Heart right ventricle (tissue), 16 donors: ENCODE measurements around the gene CACNA1E. TPM values are rescaled to one million over a fixed set of nuclear protein-coding genes. Genes with fewer than 3 reads are reported as not detected.
"Not testable (repeated sequence)": the region's sequence is repeated elsewhere in the genome, so short reads cannot be mapped to it uniquely, and the experiment has no call there.

ENCODE experiments used
- ATAC-seq, 8 donors: fragments of 200-7000 bp; cut with Tn5 transposase; one replicate each; pipeline ENCODE4 v1.9.1; 2020; ENCODE audit warnings: mild to moderate bottlenecking in 8 of 8, moderate library complexity in 8 of 8, moderate number of reproducible peaks in 1 of 8
- DNase-seq, 2 donors: peaks; one replicate each; pipeline ENCODE4 v3.0.0-alpha.2; 2020
- H3K27ac ChIP-seq, 10 donors: fragments of 200-600 bp; sonication (generic) in 2 of 10; one replicate each; pipeline versions ENCODE4 v1.5.0 to v1.8.0; 2020 to 2022; ENCODE audit warnings: mild to moderate bottlenecking in 3 of 10
- H3K27me3 ChIP-seq, 7 donors: fragments of 200-600 bp; one replicate each; pipeline ENCODE4 v1.8.0; 2021 to 2022; ENCODE audit warnings: mild to moderate bottlenecking in 2 of 7
- H3K36me3 ChIP-seq, 9 donors: fragments of 200-600 bp; sonication (generic) in 1 of 9; one replicate each; pipeline versions ENCODE4 v1.5.0 to v1.8.0; 2020 to 2022; ENCODE audit warnings: mild to moderate bottlenecking in 2 of 9
- H3K4me1 ChIP-seq, 9 donors: fragments of 200-600 bp; sonication (generic) in 1 of 9; one replicate each; pipeline versions ENCODE4 v1.5.0 to v1.8.0; 2020 to 2022; ENCODE audit warnings: mild to moderate bottlenecking in 4 of 9
- H3K4me3 ChIP-seq, 10 donors: fragments of 200-600 bp; sonication (generic) in 2 of 10; one replicate each; pipeline versions ENCODE4 v1.5.0 to v1.8.0; 2020 to 2022; ENCODE audit warnings: mild to moderate bottlenecking in 7 of 10, moderate library complexity in 2 of 10
- H3K9me3 ChIP-seq, 11 donors: fragments of 200-600 bp in 10 of 11; sonication (generic) in 2 of 11; one replicate each; pipeline versions ENCODE4 v1.5.0 to v1.8.0; 2013 to 2022; ENCODE audit warnings: mild to moderate bottlenecking in 2 of 11, control low read depth in 1 of 11, moderate library complexity in 1 of 11
- WGBS, 2 donors: extraction: QIAGEN DNeasy Blood & Tissue Kit; methylation state at CpG; one replicate each; pipeline ENCODE4 v1.1.7; 2013; ENCODE audit warnings: inconsistent platforms in 1 of 2; 5-methylcytosine and 5-hydroxymethylcytosine counted together
- intact Hi-C, 10 donors: fragments of 100-400 bp; cut with DNase I; formaldehyde crosslinking; loops; one replicate each; pipeline versions ENCODE4 v1.11.1 to v1.14.2; 2022
- polyA plus RNA-seq, 2 donors: library from polyadenylated mRNA; stranded (reverse); fragments of 200-250 nt; gene quantifications; one replicate each; pipeline ENCODE4 v1.2.3, GENCODE V29; 2013
- total RNA-seq, 10 donors: library from RNA; stranded (reverse); fragmentation: NEBNext Ultra II Directional in 3 of 10; extraction: Animal tissue kit (Norgen Biotek cat#: 25700) in 3 of 10; gene quantifications; one replicate each; pipeline versions ENCODE4 v1.2.1 to v1.2.4, GENCODE V29; 2021 to 2023
- TF ChIP-seq, protein P1 (sequence below), 9 donors: fragments of 200-600 bp; sonication (generic) in 2 of 9; IDR thresholded peaks; one replicate each; pipeline versions ENCODE4 v1.5.0 to v1.8.0; 2021 to 2022; ENCODE audit warnings: antibody characterized with exemption in 9 of 9, mild to moderate bottlenecking in 5 of 9, moderate library complexity in 1 of 9
- donor health status: Arrhythmogenic right ventricular cardiomyopathy.
- donor health status: ischemic (EF 13 %, LVEDD 7.1; RV severe dilation, severe dysfunction).
- donor health status: healthy with polysubstance abuse.
- donor health status: DM: no; HTN: yes; CAD: no.
- donor health status: DM: no; HTN: no; CAD: no.
- donor health status: ischemic (EF 25% LVEDD 6.9; RV normal size, moderate dysfunction).
- donor health status: ischemic (EF 25% LVEDD 5.7; RV mildly dilated, moderate dysfunction).
- donor health status: healthy.
- donor health status: DM: yes; HTN: yes; CAD: no.
- donor health status: Ischemic cardiomyopathy.
- donor health status: ischemic (EF 35%, LVEDD 5.7; RV mildly dilated, moderate dysfunction).
- donor health status: nonischemic (EF 11% LVEDD 7.7; RV severe dilation, severe dysfunction).
- donor health status: DM: yes; HTN: yes; CAD: no.
- donor health status: PGD.
- donor health status: ischemic (EF 29% LVEDD 5.4; RV normal size, mild dysfunction).
- donor health status: nonischemic (EF 23%, LVEDD 6.1; RV moderate dilation, normal function).

Gene CACNA1E
- total and polyA plus RNA-seq, 12 donors = 0.04 to 21.7 (median 0.71) TPM

GRCh38 chr1:181522864-181523263 lies 39.5 kb downstream of the CACNA1E start:
- WGBS, 2 donors = 62 to 65% methylated on average over 2 of the region's 2 CpGs
- DNase-seq = no peak
- Histone ChIP-seq H3K4me1 (peaks cover 0 to 5% (median 0%) of the 10 kb centered on the region in 9 donors), H3K27ac (no peak overlapping the region), H3K27me3 (peaks cover 0 to 4% (median 0%) of the 10 kb centered on the region in 7 donors), H3K9me3 (peaks cover 0 to 9% (median 5%) of the 10 kb centered on the region in 11 donors), H3K36me3 (no peaks in the 10 kb centered on the region), H3K4me3 (no peak overlapping the region)
- ATAC-seq = no peak
- intact Hi-C loops = no loop called here
- TF ChIP-seq, protein P1, sequence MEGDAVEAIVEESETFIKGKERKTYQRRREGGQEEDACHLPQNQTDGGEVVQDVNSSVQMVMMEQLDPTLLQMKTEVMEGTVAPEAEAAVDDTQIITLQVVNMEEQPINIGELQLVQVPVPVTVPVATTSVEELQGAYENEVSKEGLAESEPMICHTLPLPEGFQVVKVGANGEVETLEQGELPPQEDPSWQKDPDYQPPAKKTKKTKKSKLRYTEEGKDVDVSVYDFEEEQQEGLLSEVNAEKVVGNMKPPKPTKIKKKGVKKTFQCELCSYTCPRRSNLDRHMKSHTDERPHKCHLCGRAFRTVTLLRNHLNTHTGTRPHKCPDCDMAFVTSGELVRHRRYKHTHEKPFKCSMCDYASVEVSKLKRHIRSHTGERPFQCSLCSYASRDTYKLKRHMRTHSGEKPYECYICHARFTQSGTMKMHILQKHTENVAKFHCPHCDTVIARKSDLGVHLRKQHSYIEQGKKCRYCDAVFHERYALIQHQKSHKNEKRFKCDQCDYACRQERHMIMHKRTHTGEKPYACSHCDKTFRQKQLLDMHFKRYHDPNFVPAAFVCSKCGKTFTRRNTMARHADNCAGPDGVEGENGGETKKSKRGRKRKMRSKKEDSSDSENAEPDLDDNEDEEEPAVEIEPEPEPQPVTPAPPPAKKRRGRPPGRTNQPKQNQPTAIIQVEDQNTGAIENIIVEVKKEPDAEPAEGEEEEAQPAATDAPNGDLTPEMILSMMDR (IDR thresholded peaks at IDR 0.05) = no peak

GRCh38 chr1:181525104-181525721 lies 41.9 kb downstream of the CACNA1E start:
- TF ChIP-seq, protein P1 (IDR thresholded peaks at IDR 0.05) = no peak
- H3K27ac ChIP-seq = no peak overlapping the region
- peaks cover 0 to 24% (median 11%) of the 10 kb centered on the region in 11 donors for H3K9me3 ChIP-seq
- peaks cover 0 to 5% (median 0%) of the 10 kb centered on the region in 9 donors for H3K4me1 ChIP-seq
- no peaks in the 10 kb centered on the region for H3K27me3 ChIP-seq
- H3K36me3 ChIP-seq = no peaks in the 10 kb centered on the region
- intact Hi-C loops = no loop called here
- ATAC-seq (peak in 4 of 8 donors; percentile 49 to 70 (median 58)), DNase-seq (no peak)
- no peak overlapping the region for H3K4me3 ChIP-seq
- WGBS, 2 donors = 72 to 100% methylated on average over 1 of the region's 1 CpG

DNA sequence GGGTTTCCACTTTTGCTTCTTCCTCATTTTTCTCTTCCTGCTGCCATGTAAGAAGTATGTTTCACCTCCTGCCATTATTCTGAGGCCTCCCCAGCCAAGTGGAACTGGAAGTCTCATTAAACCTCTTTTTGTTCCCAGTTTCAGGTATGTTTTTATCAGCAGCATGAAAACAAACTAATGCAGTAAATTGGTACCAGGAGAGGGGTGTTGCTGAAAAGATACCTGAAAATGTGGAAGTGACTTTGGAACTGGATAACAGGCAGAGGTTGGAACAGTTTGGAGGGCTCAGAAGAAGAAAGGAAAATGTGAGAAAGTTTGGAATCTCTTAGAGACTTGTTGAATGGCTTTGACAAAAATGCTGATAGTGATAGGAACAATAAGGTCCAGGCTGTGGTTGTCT lies 44.9 kb downstream of the CACNA1E start:
- ATAC-seq, H3K4me3 ChIP-seq, H3K4me1 ChIP-seq, H3K27me3 ChIP-seq, H3K27ac ChIP-seq, DNase-seq, H3K36me3 ChIP-seq, intact Hi-C loops: not testable (repeated sequence)
- peaks cover 0 to 24% (median 11%) of the 10 kb centered on the region in 11 donors for H3K9me3 ChIP-seq

DNA sequence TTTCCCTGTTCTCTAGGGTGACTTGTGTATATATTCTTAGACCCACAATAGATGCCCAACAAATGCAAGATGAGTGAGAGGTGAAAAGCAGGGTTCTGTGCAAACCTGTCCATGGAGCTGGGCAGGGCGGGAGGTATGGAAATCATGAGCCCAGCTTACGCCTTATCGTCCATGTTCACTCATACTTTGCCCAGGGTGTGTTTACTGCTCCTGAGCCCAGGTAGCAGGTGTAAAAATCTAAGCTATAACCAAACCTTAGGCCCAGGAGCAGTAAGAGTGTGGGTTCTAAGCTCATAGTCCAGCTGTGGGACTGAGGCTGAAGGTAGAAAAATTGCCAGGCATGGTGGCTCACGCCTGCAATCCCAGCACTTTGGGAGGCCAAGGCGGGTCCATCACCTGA lies 48.1 kb downstream of the CACNA1E start:
- H3K27ac ChIP-seq = no peak overlapping the region
- ATAC-seq = no peak
- WGBS, 2 donors = 89 to 94% methylated on average over 5 of the region's 5 CpGs
- DNase-seq = no peak
- H3K27me3 ChIP-seq = peaks cover 0 to 27% (median 9%) of the 10 kb centered on the region in 7 donors
- H3K36me3 ChIP-seq = no peaks in the 10 kb centered on the region
- intact Hi-C loops = no loop called here
- no peaks in the 10 kb centered on the region for H3K4me1 ChIP-seq
- peaks cover 0 to 24% (median 11%) of the 10 kb centered on the region in 11 donors for H3K9me3 ChIP-seq
- TF ChIP-seq, protein P1 (IDR thresholded peaks at IDR 0.05) = no peak
- H3K4me3 ChIP-seq = no peak overlapping the region

GRCh38 chr1:181531951-181532600 lies 48.8 kb downstream of the CACNA1E start:
- WGBS, 2 donors = 76 to 81% methylated on average over 3 of the region's 3 CpGs
- H3K4me1 ChIP-seq = no peaks in the 10 kb centered on the region
- no peaks in the 10 kb centered on the region for H3K36me3 ChIP-seq
- TF ChIP-seq, protein P1 (IDR thresholded peaks at IDR 0.05) = no peak
- DNase-seq (no peak), ATAC-seq (no peak)
- H3K9me3 ChIP-seq = peaks cover 0 to 23% (median 11%) of the 10 kb centered on the region in 11 donors
- H3K4me3 ChIP-seq = no peak overlapping the region
- intact Hi-C loops = no loop called here
- no peak overlapping the region for H3K27ac ChIP-seq
- H3K27me3 ChIP-seq = peaks cover 0 to 34% (median 14%) of the 10 kb centered on the region in 7 donors
